Stimulated activated CD8-positive, alpha-beta memory T cell treated with anti-CD3 and anti-CD28 coated beads, Interleukin-15, amount 100 ng/mL, for 24 hours (primary cell): Measurements from ENCODE around the gene SLC12A7.
"Not testable (repeated sequence)": the region's sequence is repeated elsewhere in the genome, so short reads cannot be mapped to it uniquely, and the experiment has no call there.

Experiments used
- DNase-seq: peaks from one replicate; pipeline ENCODE4 v3.0.0-alpha.2; 2020; ENCODE audit warnings: low read depth

The SLC12A7 gene

DNA sequence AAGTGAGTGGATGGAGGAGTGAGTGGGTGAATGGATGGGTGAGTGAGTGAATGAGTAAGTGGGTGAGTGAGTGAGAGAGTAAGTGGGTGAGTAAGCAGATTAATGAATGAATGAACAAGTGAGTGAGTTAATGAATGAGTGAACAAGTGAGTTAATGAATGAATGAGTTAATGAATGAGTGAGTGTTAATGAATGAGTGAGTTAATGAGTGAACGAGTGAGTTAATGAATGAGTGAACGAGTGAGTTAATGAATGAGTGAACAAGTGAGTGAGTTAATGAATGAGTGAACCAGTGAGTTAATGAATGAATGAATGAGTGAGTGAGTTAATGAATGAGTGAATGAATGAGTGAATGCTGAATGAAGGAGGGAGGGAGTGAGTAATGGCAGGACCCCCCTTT is 76.9 kb downstream of the SLC12A7 start:
- no peak for DNase-seq

DNA sequence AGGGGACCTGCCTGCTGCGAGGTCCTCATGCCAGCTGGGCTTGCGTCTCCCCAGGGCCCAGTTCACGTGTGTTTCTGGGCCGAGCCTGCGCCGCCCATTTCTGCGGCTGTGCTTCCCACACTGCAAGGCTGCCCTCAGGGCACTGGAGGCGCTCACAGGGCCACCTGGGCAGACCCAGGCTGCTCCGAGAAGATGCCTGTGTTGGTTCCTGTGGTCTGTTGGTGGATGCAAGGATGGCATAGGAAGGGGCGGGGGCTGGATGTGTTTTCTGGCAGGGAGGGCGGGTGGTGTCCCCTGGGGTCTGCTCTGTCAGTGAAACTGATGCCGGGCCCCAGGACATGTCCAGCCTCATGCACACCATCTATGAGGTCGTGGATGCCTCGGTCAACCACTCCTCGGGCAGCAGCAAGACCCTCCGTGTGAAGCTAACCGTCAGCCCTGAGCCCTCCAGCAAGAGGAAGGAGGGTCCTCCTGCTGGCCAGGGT is 77.4 kb downstream of the SLC12A7 start:
- DNase-seq = no peak

GRCh38 chr5:1033606-1034420 is 78.0 kb downstream of the SLC12A7 start:
- no peak for DNase-seq

GRCh38 chr5:1033178-1033577 is 78.7 kb downstream of the SLC12A7 start:
- no peak for DNase-seq

DNA sequence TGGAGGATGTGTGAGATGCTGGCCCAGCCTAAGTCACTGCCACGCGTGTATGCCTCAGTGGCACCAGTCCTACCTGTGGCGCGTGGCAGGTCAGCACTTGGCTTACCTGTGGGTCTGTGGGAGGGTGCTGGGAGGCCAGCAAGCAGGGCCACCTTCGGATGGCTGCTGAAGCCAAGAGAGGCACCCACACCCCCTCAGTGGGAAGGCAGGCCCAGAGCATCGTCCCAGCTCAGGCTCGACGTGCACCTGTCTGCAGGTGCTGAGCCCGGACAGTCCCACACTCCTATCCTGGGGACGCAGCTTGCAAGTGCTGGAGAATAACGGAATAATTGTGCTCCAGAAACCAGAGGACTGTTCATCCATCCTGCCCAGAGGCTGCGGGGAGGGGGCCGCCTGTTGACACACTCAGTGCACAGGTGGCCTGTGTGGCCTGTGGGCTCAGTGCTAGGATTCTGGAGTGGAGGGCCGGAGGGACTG is 79.3 kb downstream of the SLC12A7 start:
- DNase-seq = no peak

GRCh38 chr5:1032011-1032410 is 79.9 kb downstream of the SLC12A7 start:
- no peak for DNase-seq

DNA sequence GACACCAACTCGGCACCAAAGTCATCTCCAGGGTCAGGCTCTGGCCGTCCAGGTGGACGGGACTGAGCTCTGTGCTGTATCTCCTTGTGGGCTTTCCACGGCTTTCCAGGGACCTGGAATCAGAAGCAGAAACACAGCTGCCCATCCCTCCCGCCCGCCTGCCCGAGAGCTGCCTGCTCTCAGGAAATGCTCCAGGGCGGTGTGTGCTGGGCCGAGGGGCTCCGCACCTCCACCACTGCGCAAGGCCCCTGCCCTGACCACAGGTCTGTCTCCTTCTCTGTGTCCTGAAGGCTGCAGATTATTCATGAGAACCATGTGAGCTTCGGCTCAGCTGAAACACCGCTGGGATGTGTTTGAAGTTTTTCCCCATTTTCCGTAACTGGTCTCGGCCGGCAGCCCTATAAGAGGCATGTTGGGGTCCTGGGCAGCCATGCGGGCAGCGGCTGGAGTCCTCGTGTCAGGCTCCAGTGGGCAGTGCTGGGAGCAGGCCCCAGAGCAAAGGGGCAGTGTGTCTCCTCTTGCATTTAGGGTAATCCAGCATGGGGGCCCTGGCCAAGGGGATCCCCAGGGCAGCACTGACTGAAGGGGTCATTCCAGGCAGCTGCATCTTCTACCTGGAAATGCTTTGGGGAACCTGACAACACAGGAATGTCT is 80.4 kb downstream of the SLC12A7 start:
- no peak for DNase-seq

- no peak for DNase-seq
These were observed 81.0 kb downstream of the SLC12A7 start for GRCh38 chr5:1030801-1031271.

DNA sequence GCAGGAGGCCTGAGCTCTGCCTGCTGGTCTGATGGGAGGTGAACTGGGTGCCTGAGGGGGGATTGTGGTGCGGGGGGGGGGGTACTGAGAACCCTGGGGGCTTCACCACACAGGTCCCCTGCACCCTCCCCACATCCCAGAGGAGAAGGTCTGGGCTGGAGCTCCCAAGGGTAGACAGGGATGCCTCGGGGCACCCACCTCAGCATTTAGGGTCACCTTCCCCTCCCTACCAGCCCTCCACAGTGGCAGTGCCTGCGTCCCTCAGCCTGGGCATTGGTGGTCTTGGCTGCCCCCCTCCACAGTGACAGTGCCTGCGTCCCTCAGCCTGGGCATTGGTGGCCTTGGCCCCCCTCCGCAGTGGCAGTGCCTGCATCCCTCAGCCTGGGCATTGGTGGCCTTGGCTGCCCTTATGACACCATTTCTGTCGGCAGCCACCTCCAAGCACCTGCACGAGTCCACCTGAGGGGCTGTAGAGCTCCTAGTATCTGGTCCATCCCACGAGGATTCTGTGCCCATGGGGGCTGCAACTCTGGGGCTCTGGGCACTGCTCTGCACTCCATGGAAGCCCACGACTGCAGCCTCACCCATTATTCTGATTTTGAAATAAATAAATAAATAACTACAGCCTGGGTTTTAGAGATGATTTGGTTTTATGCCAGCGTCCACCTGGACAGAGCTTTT is 81.8 kb downstream of the SLC12A7 start:
- no peak for DNase-seq

GRCh38 chr5:1029282-1029944 is 82.5 kb downstream of the SLC12A7 start:
- no peak for DNase-seq

- DNase-seq = no peak
These were observed 83.2 kb downstream of the SLC12A7 start for GRCh38 chr5:1028481-1029281.

DNA sequence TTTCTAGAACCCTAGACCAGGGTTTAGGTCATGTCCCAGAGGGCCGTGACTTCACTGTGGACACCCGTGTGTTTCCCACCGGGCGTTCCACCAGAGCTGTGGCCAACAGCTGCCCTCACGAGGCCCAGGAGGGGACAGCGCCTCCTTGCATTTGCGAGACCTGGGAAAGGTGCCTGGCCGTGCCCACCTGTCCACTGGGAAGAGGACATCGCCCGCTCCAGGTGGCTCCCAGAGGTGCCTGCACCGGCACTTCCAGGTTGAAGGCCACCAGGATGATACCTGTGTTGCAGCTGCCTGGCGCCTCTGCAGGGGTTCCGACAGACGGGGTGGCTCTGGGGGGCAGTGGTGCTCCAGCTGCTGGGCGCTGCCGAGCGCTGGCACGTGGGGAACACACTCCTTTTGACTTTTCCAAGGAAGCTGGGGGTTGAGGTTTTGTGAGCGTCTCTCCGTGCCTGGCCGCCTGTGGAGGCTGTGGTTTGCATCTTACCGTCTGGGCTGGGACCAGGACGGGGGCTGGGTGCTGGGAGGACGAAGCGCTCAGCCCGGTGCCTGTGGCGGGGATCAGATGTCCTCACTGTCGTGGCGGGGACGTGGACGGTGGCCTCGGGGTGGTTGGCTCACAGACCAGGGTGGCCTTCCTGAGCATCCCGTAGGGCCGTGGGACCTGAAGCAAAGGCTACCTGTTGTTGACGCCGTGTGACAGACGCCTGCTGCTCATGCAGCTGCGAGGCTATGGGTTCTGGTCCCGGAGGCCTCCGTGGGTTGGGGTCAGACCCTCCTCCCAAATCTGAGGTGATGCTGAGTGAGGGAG is 84.0 kb downstream of the SLC12A7 start:
- DNase-seq = no peak

GRCh38 chr5:1026700-1027621 is 84.9 kb downstream of the SLC12A7 start:
- no peak for DNase-seq

DNA sequence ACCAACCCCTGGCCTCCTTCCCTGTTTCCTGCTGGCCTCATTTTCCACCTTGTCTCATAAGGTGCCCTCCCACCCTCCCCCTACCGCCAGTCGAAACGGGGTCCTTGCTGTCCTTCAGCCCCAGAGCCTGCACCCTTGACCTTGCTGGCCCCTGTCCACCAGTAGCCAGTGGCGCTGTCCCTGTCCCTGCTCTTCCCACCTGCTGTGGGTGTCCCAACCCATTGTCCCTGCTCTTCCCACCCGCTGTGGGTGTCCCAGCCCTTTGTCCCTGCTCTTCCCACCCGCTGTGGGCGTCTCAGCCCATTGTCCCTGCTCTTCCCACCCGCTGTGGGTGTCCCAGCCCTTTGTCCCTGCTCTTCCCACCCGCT is 89.9 kb downstream of the SLC12A7 start:
- DNase-seq = not testable (repeated sequence)

DNA sequence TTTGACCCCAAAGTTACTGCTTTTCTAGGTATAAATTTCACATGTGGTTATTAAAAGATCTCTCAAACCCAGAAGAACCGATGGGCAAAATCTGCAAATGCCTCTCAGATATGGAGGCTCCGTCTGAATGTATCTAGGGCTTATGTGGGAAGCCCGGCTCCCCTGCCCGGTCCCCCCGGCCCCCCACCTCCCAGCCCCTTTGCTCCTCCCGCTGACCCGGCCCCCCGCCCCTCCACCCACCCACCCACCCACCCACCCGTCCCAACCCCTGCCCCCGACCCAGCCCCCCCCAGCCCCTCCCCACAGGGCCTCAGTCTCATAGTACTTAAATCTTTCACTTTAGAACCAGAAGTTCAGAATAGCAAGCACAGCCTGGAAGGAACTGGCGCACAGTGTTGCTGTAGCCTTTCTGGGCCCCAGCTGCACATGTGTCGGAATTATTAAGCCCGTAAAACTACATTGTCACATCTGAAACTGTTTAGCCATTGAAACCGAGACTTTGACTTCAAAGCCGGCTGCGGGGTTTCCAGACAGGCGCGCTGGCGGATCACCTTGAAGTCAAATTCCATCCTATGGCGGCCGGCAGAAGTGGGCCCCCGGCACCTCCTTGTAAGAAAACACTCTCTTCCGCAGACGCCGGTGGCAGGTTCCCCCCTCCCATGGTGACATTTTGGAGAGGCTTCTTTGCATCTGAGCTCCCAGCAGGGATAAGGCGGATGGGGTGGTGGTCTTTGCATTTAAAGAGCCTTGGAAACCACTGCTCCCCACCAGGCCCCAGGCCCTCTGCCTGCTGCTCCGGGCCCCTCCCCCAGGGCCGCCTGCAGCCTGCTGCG is 90.5 kb downstream of the SLC12A7 start:
- no peak for DNase-seq

GRCh38 chr5:1020452-1020961 is 91.4 kb downstream of the SLC12A7 start:
- no peak for DNase-seq

- no peak for DNase-seq
These were observed 92.6 kb downstream of the SLC12A7 start for GRCh38 chr5:1019001-1019905.
